ENCODE results near the gene SLBP. TPM values are rescaled to one million over a fixed set of nuclear protein-coding genes. Genes with fewer than 3 reads are reported as not detected.

SLBP gene
- total RNA-seq, 1 donor from 2014 or later: 12.1 TPM

Other genes starting within 250 kb of the SLBP start
- gene FAM53A, start 28.0 kb downstream of the SLBP start, total RNA-seq: 1.00 TPM
- 38.1 TPM for gene TMEM129, start 9.0 kb upstream of the SLBP start, total RNA-seq
- gene TACC3, start 9.2 kb upstream of the SLBP start, total RNA-seq: 4.1 TPM
- 4.7 TPM for gene FGFR3, start 81.0 kb upstream of the SLBP start, total RNA-seq
- 37.8 TPM for gene LETM1, start 143.8 kb upstream of the SLBP start, total RNA-seq
- gene NSD2, start 159.1 kb upstream of the SLBP start, total RNA-seq: 60.4 TPM